NT2/D1 (cell line): Measurements from ENCODE around the gene TAPT1.

Source experiments
- DNase-seq: peaks from one replicate; pipeline ENCODE4 v3.0.0-alpha.2; 2011; ENCODE audit warnings: low read depth, low spot score
- H3K27me3 ChIP-seq: 2 replicates; pipeline ENCODE4 v1.6.0; 2011; ENCODE audit warnings: mild to moderate bottlenecking; ENCODE audit not compliant: insufficient read length, insufficient read depth
- H3K36me3 ChIP-seq: 2 replicates; pipeline ENCODE4 v1.6.1; 2011; ENCODE audit warnings: mild to moderate bottlenecking, low read length, mixed read lengths; ENCODE audit not compliant: insufficient read depth, insufficient read length
- H3K4me1 ChIP-seq: 2 replicates; pipeline ENCODE4 v1.5.1; 2011; ENCODE audit not compliant: insufficient read depth, insufficient read length
- H3K4me3 ChIP-seq: 2 replicates; pipeline ENCODE4 v1.5.1; 2011; ENCODE audit warnings: low read depth; ENCODE audit not compliant: insufficient read length
- H3K9ac ChIP-seq: 2 replicates; pipeline ENCODE4 v1.6.0; 2011; ENCODE audit warnings: low read depth; ENCODE audit not compliant: insufficient read length
- H3K9me3 ChIP-seq: 2 replicates; pipeline ENCODE4 v1.5.1; 2011; ENCODE audit warnings: mild to moderate bottlenecking, low read length; ENCODE audit not compliant: insufficient read depth
- SUZ12 ChIP-seq: IDR thresholded peaks from 2 replicates; pipeline ENCODE4 v1.6.1; 2011; ENCODE audit not compliant: insufficient read length, insufficient read depth; ENCODE audit errors: extremely low read depth
- YY1 ChIP-seq: IDR thresholded peaks from 2 replicates; pipeline ENCODE4 v1.6.1; 2011; ENCODE audit not compliant: insufficient read length, insufficient read depth
- ZNF274 ChIP-seq: IDR thresholded peaks from 2 replicates; pipeline ENCODE4 v1.6.1; 2011; ENCODE audit warnings: mild to moderate bottlenecking, low read depth, low read length

The TAPT1 gene

DNA sequence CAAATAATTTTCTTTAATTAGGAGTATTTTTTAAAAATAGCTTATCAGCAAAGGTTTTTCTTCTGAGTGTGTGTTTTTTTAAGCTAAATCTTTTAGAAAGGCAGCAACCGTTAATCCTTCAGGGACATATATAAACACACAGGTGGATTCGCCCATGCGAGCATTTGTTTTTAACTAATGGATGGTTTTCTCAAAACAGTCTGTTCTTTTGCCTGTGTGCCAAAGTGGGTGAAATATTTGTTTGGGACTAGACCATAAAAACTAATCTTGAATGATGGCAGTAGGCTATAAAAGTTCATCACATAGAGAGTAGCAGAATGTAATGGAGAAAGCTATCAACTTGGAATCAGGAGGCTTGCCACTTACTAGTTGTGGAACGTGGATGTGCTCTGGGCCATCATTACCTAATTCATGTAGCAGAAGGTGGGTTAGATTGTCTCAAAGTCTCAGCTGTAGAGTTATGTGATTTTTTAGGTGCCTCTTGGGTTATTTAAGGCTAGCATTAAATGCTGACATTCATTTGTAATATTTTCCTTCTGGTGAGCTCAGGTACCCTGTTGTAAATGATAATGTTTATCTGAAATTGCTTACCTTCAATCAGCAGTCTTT lies 7.4 kb upstream of the TAPT1 start:
- Histone ChIP-seq H3K9ac (no peak overlapping the region), H3K9me3 (no peaks in the 10 kb centered on the region), H3K4me1 (no peaks in the 10 kb centered on the region), H3K27me3 (no peaks in the 10 kb centered on the region), H3K36me3 (no peaks in the 10 kb centered on the region), H3K4me3 (no peak overlapping the region)
- no peak for DNase-seq
- TF ChIP-seq YY1 (no peak), ZNF274 (no peak), SUZ12 (no peak)

DNA sequence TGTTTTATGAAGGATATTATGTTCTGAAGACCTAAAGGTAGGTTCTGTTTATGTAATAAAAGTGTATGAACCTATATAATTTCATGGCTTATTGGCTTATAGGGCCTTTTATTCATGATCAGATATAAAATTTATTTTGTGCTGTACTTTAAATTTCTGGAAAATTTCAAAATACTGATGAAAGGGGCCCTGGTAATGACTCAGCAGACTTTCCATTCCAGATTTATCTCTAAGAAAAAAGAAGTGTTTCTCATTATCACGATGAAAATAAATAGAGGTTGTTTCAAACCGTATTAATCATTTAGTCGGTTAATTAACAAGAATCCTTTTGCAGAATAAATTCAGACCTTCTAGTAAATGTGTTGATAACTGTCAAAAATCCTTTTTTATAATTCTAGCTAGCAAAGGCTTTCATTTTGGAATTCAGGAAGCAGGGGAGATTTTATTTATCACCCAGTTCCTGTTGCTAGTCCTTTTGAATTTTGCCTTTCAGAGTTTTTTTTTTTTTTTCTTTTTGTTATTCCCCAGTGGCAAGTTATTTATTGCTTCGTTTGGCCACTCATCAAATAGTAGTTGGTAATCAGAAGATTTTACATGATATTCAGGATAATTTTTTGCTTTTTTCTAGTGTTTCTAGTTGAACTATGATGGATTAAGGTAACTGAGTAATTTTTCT lies 5.4 kb upstream of the TAPT1 start:
- TF ChIP-seq YY1, result no peak
- TF ChIP-seq ZNF274, result no peak
- TF ChIP-seq SUZ12, result no peak
- Histone ChIP-seq H3K36me3 (no peaks in the 10 kb centered on the region), H3K9me3 (no peaks in the 10 kb centered on the region), H3K4me3 (no peak overlapping the region), H3K4me1 (no peaks in the 10 kb centered on the region), H3K9ac (no peak overlapping the region), H3K27me3 (no peaks in the 10 kb centered on the region)
- DNase-seq, result no peak

DNA sequence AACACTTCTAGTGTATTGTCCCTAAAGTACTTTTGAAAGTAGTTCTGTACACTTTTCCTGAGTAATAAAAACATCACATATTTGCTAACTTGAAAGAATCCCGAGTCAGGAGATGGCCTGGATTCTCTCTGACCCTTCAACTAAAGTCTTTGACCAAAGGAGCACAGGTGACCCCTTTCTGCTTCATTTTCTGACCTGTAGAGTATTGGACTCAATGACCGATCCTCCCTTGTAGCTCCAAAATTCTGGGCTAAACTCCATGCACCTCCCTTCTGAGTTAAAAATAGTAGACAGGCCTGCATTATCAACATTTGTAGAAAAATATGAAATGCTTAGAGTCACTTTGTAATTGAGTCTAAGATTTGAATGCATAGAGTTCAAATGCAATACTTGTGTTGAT lies 4.0 kb upstream of the TAPT1 start:
- no peak overlapping the region for H3K9ac ChIP-seq
- no peak for TF ChIP-seq YY1
- no peak for TF ChIP-seq SUZ12
- no peak for TF ChIP-seq ZNF274
- H3K4me3 ChIP-seq, result no peak overlapping the region
- no peaks in the 10 kb centered on the region for H3K4me1 ChIP-seq
- H3K36me3 ChIP-seq, result no peaks in the 10 kb centered on the region
- DNase-seq, result no peak
- H3K9me3 ChIP-seq, result no peaks in the 10 kb centered on the region
- no peaks in the 10 kb centered on the region for H3K27me3 ChIP-seq

DNA sequence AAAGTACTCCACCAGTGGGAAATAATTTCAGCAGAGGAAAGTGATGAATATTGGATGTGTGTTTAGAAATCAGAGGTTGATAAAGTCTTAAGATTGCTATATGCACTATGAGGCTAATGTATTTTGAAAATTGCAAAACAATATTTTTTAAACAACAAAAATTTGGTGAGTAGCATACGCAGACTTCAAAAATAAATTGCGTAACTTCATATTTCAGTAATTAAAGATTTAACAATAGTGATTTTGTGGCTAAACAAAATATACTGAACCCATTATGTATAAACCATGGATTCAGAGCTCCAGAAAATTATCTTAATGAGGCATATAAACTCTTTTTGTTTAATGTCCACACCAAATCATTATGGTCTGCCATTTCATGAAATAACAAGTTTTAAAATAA lies 3.3 kb upstream of the TAPT1 start:
- Histone ChIP-seq H3K4me1 (no peaks in the 10 kb centered on the region), H3K9ac (no peak overlapping the region), H3K4me3 (no peak overlapping the region), H3K27me3 (no peaks in the 10 kb centered on the region), H3K36me3 (no peaks in the 10 kb centered on the region), H3K9me3 (no peaks in the 10 kb centered on the region)
- TF ChIP-seq SUZ12 (no peak), ZNF274 (no peak), YY1 (no peak)
- no peak for DNase-seq

DNA sequence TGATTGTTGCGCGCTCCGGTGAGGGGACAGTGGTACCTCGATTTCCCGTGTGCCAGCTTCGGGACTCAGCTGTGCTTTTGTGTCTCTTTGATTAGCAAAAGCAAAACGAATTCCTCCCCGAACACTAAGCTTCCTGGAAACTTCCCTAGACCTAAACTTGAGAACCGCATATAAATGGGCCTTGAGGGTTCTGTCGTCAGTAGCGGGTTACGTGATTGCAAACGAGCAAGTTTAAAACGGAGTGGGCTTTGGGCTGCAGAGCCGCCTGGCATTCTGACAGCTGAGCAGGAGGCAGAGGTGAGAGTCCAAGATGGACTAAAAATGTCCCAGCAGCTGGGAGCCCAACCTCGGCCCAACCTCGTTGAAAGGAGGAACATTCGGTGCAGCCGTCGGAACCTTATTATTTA lies 1.2 kb upstream of the TAPT1 start:
- H3K9ac ChIP-seq, result peak overlapping the region; percentile 89
- no peaks in the 10 kb centered on the region for H3K36me3 ChIP-seq
- no peaks in the 10 kb centered on the region for H3K9me3 ChIP-seq
- no peaks in the 10 kb centered on the region for H3K27me3 ChIP-seq
- H3K4me1 ChIP-seq, result no peaks in the 10 kb centered on the region
- DNase-seq, result no peak
- H3K4me3 ChIP-seq, result peak overlapping the region; percentile 76
- TF ChIP-seq ZNF274, result no peak

DNA sequence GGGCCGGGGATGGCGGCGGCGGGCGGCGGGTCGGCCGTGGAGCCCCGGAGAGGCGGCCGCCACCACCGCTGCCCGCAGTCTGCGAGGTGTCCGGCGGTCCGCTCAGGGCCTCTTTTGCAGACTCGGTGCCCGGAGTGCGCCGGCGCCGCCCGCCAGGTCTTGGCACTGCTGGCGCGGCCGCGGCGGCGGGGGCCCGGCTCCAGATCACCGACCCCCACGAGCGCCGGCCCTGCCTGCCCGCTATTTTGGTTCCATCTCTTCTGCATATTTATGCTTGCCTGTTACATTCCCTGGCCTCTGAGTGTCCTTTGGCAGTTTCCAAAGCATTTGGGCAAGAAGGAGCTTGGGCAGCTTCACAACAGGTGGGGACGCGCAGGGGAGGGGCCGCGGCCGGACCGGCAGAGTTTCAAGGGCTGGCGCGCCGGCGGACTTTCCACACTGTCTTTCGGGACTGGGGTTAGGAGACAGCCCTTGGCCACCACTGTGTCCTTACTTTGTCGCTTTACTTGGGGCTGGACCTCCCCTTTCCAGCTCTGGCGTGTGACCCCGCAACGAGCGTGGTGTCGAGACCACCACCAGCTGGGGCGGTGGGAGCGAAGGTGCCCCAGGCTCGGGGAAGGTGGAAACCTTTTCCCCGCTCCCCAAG lies 668 bp upstream of the TAPT1 start:
- no peaks in the 10 kb centered on the region for H3K27me3 ChIP-seq
- H3K9me3 ChIP-seq, result no peaks in the 10 kb centered on the region
- no peaks in the 10 kb centered on the region for H3K4me1 ChIP-seq
- no peak for DNase-seq
- H3K9ac ChIP-seq, result peak overlapping the region; percentile 89
- peak overlapping the region; percentile 76 for H3K4me3 ChIP-seq
- no peak for TF ChIP-seq ZNF274
- no peak for TF ChIP-seq SUZ12
- no peak for TF ChIP-seq YY1
- H3K36me3 ChIP-seq, result no peaks in the 10 kb centered on the region

DNA sequence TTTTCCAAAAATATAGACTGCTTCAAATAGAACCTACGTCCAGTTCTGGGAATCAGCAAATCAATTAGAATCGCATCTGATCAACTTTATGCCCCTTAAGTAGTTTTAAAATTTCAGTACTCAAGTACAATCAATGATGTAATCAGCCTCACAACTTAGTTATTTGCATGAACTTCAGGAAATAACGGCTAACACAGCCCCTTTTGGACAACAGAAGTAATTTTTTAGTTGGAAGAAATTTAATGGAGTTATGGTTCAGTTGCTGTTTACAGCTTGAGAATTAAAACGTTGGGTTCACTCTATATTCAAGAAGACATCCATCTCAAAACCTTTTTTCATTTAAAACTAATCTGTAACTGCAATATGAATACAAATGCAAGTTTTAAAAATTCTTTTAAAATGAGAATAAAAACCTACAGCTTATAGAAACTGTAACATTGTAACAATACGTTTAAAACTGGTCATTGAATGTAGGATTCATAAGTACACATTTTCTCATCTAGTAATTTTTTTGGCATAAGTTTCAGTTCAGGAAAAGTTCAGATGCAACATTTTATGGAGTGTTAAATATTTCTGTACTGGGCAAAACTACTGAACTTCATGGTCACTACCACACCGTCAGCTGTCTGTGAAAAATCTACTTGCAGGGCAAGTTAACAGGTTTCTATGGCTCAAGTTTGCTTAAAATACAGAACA lies 956 bp downstream of the TAPT1 start:
- Histone ChIP-seq H3K27me3 (no peaks in the 10 kb centered on the region), H3K36me3 (no peaks in the 10 kb centered on the region), H3K9ac (peak overlapping the region; percentile 39), H3K4me3 (peak overlapping the region; percentile 53), H3K9me3 (no peaks in the 10 kb centered on the region), H3K4me1 (no peaks in the 10 kb centered on the region)
- DNase-seq, result no peak
- no peak for TF ChIP-seq YY1
- no peak for TF ChIP-seq SUZ12
